Stimulated activated CD8-positive, alpha-beta memory T cell treated with anti-CD3 and anti-CD28 coated beads, Interleukin-4, amount 100 ng/mL, for 48 hours (primary cell): ENCODE results near the gene TRIO.
"Not testable (repeated sequence)": the region's sequence is repeated elsewhere in the genome, so short reads cannot be mapped to it uniquely, and the experiment has no call there.

ENCODE experiments used
- DNase-seq: peaks from one replicate; pipeline ENCODE4 v3.0.0-alpha.2; 2020

TRIO gene

DNA sequence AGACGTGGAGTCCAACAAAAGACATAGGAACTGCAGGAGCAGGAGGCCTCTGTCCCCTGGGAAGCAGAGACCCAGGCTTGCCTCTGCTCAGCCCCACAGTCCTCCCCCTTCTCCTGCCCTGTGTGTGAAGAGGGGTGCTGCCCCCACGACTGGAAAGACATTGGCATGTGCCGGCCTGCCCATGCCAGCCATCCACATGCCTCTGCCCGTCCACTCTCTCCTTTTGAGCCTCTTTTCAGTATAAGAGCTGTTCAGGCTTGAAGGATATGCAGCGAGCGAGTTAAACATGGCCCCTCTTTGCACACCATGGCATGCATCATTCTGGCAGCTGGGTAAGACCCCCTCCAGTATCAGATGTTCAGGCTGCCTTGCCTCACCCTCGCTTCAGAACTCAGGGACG lies 278.7 kb downstream of the TRIO start:
- no peak for DNase-seq

DNA sequence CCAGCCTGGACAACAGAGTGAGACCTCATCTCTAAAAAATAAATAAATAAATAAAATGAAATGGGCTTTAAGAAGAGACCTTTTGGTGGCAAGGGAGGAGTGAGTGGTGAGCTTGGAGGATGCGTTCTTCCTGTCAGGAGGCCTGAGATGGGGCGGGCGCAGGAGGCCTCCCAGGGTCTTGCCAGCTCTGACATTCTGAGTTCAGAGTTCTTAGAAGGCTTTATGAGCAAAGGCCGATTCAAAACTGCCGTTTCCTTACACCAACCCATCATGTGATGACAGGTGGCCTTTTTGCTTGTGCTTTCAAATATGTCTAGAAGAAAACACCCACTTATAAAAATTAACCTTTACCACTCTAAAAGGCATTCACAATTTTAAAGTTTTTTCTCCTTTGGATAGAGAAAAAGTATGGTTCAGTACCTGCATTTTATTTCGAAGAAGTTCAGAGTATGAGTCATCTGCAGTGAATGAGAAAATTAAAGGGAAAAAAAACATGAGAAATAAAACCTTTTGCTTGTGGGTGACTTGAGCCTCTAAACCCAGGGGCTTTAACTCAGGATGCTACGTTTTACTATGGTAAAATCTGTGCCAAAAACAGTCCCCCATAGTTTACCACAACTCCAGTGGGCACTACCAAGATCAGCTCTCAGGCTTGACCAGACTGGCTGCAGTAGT lies 281.0 kb downstream of the TRIO start:
- peak; percentile 56 for DNase-seq

DNA sequence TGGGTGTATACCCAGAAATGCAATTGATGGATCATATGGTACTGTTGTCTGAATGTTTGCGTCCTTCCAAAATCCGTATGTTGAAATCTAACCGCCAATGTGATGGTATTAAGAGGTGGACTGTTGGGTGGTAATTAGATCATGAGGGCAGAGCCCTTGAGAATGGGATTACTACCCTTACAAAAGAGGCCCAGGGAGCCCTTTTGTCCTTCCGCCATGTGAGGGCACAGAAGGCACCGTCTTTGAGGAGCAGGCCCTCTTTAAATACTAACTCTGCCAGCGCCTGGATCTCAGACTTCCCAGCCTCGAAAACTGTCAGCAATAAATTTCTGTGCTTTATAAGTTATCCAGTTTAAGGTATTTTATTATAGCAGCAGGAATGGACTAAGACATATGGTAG lies 282.4 kb downstream of the TRIO start:
- no peak for DNase-seq

DNA sequence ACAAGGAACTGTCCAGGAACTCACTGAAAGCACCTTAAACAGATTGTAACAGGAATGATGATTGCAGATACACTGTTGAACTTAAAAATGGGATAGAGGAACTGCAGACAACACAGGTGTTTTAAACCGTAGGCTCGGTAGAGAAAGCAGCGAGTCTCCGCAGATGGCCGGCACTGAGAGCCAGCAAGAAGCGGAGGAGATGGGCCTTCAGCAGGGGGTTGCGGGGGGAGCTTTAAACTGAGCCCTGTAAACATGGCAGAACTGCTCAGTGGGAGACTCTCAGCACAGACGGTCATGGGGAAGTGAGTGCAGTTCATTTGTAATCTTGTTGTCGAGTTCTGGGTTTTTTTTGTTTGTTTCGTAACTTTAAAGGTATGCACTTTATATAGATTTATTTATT lies 283.4 kb downstream of the TRIO start:
- no peak for DNase-seq

DNA sequence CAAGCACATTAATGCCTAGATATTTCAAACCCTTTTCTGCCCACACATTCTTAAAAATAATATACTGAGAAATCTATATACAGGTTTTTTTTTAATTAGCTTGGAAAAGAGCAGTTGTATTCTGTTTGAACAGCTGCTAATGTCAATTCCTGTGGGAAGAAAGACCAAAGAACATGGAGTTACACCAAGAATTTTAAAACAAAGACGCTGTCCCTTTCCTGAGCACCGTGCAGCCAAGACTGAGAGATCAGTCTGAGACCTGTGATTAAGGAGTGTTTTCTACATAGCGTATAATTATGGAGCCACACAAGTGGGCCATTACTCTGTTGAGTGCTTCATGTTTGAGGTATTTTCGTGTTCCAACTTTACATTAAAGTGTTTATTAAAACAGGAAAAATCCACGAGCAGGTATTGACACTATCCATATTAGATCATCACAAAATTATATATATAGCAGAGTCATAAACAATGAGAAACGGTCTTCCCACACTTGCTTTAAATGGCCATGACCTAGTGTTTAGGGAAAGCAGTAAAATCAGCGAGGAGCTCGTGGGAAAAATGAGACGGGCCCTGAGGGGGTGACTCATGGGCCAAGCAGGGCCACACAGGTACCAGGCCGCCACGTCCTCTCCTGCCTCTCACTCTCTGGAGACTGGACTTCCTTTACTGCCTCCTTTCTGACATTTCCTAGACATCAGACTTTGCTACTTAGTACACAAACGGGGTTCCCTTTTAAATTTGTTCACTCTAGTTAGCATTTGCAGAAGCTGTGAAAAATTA lies 285.4 kb downstream of the TRIO start:
- no peak for DNase-seq

DNA sequence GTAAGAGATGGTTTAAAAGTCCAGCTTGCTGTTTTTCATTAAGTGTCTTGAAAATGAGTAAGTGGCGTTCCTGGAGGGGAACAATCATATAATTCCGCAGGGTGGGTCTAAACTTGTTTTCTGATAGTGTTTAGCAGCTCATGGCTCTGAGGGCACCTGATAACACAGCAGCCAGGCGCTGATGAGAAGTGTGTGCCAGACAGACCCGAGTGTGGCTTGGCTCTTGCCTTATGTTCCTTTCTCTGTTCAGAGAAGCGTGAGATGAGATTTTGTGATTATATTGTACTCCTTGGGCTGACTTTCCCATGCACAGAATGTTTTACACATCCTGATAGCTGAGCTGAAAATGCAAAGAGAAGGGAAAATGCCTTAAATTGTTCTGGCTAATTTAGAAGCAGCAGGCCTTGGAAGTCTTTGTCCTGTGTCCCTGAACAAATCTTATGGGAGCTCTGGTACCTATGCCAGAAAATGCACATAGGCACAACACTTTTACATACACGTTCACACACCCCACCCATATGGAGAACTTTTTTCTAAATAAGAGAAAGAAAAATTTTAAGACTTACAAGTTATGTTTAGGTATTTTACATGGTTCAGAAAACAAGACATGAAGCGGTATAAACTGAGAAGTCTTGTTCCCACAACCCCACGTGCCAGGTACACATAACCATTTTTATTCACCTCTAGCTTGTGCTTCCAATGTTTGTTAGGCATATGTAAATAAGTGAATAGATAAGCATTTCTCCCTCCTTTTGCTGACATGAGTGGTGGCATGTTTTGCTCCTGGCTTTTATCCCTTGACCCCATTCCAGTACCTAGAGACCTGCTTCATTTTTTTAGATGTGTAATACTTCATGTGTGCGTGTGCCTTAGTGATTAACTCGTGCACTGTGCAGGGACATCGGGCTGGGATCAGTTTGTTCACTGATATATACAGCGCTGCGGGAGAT lies 286.2 kb downstream of the TRIO start:
- DNase-seq, result no peak

DNA sequence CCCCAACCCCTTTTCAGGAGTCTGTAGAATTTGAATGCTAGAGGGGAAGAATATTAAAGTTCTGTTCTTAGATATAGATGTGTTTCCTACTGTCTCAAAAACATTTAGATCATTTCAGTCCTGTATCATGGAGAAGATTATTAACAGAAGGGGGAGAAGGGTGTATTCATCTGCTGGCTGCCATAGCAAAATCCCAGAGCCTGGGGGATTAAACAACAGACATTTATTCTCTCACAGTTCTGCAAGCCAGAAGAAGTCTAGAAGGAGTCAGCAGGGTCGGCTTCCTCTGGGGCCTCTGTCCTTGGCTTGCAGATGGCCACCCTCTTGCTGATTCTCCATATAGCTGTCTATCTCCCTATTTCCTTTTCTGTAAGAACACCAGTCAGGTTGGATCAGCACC lies 288.4 kb downstream of the TRIO start:
- DNase-seq, result no peak

DNA sequence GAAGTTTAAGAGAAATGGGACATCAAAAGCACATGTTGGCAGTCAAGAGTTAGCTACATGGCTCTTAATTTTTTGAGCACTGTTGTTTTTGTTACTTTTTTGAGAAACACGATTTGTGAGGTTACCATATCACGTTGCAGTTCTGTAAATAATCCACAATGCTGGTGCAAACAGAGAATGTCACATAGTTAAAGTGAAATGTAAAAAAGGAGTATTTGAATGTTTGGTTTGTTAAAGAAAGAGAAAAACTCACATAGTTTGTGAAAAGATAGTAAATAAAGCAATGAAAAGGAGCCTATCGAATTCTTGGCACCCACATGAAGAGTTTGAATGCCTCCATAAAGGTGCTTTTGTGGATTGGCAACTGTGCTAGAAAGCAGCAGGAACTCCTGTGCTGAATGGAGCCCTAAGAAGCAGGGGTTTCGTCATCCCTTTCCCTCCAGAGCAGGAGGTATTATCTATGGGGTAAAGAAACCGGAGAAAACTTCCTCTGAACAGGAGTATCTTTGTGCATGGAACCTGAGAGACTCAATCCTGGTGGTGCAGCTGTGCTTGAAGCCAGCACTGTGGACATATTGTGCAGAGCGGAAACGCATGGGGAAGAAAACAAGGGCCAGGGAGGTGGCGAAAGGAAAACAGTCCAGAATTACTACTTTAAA lies 289.9 kb downstream of the TRIO start:
- no peak for DNase-seq

DNA sequence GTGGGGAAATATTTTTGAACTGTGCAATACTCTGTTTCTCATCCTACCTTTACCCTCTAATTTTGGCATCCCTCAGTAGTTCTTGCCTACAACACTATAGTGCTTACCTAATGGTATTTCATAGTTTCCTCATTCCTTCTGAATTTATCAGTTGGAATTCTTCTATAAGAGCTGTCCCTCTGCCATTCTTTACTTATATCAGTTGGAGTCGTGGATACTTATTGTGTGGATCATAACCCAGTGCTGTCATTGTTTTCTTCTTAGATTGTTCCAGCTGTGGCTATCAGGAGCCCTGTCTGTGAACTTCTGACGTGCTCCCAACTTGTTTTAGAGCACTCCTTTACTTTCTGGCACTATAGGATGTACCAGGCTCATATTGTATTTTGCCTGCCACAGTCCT lies 292.3 kb downstream of the TRIO start:
- DNase-seq, result no peak

DNA sequence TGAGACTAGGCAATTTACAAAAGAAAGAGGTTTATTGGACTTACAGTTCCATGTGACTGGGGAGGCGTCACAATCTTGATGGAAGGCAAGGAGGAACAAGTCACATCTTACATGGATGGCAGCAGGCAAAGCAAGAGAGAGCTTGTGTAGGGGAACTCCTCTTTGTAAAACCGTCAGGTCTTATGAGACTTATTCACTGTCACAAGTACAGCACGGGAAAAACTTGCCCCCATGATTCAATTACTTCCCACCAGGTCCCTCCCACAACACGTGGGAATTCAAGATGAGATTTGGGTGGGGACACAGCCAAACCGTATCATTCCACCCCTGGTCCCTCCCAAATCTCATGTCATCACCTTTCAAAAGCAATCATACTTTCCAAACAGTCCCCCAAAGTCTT lies 293.0 kb downstream of the TRIO start:
- DNase-seq, result not testable (repeated sequence)

DNA sequence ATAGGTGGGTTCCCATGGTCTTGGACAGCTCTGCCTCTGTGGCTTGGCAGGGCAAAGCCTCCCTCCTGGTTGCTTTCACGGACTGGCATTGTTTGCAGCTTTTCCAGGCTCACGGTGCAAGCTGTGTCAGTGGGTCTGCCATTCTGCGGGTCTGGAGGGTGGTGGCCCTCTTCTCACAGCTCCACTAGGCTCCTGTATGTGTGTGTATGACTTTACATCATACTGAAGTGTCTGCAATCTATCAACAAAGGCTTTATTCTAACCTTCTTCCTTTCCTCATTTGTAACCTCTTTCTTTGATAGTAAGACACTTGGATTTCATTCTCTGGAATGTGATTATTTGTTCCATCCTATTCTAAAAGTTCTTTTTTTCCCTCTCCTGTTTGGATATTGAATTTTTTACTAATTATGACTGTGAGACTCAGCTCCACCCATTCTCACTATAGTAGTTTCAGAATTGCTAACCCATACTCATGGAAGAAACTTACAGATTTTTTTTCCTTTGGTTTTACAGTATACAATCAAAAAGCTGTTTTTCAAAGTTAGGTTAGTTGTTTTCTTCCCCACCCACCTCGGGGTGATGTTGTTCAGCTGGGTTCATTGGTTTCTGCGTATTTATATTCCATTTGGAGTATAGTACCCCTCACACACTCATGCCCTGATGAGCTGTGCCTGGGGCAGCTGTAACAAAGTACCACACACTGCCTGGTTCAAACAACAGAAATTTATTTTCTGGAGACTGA lies 293.8 kb downstream of the TRIO start:
- no peak for DNase-seq

DNA sequence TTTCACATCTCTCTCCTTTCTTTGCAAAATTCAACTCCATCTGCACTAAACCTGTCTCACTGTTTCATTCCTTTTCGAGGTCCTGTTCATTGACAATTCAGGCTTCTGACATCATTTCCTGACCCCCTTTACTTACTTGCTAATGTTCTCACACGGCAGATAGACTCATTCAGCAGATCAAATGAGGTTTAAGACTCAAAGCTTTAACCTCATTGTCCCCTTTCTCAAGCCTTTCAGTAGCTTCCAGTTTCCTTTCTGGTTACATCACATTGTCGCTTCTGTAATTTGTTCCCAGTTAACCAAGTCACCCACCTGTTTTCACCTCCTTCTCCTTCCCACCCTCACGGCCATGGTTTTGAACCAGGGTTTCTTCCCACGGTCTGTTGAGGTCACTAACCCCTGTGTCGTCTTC lies 295.1 kb downstream of the TRIO start:
- DNase-seq, result no peak

DNA sequence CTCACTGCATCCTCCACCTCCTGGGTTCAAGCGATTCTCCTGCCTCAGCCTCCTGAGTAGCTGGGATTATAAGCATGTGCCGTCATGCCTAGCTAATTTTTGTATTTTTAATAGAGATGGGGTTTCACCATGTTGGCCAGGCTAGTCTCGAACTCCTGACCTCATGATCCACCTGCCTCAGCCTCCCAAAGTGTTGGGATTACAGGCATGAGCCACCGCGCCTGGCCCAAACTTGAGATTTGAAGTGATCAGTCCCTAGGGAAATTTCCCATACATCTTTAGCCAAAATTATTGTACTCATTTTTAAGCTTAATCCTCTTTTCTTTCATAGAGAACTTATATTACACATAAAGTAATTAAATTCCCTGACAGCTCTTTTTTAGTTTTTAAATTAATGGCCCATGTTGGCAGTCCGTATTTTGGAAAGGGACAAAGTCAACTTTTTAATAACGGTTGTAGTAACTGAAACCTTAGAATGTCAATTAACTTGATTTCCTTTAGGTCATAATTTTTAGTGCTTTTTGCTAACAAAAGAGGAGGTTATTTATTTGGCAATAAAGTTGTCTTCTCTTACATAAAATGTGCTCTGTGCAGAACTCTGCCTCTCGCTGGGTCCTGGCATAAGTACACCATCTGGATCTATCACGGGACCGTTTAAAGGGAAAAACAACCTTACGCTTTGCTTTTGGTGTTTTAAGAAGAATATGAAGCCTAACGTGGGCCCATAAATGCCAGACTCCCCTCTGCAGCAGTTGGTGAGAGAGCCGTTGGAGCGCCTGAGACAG lies 296.1 kb downstream of the TRIO start:
- DNase-seq, result no peak

DNA sequence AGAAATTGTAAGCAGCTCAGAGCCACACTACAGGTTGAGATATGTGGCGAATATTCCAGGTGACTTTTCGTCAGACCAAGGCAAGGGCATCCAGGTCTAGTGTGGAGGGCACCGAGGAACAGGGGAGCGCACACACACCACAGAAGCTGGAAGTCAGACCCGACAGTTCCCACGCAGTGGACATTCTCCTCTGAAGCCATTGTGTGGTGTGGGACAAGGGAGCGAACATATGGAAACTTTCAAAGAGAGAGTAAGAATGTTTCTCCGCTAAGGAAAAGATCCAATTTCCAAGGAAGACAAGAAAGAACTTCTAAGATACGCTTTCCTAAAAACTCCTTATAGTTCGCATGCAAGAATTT lies 297.1 kb downstream of the TRIO start:
- no peak for DNase-seq

DNA sequence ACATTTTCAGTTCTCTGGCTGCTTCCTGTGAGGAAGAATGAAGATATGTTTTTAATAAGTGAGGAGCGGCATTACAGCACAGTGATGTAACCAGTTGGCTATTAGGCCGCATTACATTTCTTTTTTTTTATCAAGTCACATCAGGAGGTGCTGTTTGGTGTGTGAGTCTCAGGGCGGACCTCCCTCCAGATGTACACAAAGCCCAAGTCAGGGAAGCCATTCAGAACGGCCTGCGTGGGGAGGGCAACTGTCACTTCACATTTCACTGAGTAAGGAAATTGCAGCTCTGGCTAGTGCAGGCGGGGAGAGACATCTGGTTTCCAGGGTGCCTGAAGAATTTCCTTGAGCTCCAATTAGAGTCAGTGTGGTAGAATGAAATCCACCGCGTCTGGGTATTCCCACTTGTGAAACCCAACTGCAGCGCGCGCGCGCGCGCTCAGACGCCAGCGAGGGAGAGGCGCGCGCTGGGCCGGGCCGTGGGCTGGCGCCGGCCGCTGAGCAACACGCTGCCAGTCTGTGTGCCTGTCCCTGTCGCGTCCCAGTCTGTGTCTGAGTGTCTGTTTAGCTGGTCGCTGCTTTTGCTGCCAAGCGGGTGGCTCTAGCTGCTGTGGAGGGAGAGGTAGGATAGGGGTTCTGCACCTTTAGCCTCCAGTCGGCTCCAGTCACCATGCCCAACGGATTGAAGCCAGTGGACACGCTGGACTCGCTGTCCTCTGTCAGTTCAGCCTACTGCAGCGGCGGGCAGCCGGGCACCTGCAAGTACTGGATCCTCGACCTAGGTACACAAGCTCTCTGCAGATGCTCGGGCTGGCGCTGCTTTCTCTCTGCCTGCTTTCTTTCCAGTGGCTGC lies 297.7 kb downstream of the TRIO start:
- DNase-seq, result no peak

DNA sequence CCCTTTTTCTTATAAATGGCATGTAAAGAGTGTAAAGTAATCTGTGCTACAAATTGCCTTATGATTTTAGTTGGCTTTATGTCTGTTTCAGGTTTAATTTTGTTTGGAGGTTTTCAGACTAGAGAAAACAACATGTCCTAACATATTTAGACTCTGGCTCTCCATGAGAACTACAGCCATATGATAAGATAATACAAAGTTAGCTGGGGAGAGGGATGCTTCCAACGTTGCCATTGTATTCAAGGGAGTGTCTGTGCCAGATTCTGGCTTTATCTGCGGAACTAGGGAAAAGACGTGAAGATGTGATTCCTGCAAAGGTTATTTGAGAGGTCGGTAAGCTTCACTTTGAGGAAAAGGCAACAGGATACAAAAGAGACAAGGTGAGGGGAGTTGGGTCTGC lies 298.5 kb downstream of the TRIO start:
- no peak for DNase-seq

DNA sequence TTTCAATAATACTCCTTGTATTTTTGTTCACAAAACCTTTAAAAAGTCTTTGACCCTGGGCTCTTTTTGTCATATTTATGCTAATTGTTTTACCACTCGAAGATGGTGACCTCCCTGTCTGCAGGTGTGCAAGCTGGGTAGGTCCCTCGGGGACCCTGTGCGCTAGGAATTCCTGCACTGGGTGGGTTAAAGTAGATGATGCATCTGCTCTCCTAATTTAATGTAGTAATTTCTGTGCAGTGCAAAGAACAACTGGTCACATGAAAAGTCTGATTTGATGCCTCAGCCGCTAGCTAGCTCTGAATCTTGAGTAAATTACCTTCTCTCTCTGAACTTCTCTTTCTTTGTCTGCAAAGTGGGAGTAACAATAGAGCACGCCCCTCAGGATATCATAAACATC lies 299.4 kb downstream of the TRIO start:
- DNase-seq, result no peak

DNA sequence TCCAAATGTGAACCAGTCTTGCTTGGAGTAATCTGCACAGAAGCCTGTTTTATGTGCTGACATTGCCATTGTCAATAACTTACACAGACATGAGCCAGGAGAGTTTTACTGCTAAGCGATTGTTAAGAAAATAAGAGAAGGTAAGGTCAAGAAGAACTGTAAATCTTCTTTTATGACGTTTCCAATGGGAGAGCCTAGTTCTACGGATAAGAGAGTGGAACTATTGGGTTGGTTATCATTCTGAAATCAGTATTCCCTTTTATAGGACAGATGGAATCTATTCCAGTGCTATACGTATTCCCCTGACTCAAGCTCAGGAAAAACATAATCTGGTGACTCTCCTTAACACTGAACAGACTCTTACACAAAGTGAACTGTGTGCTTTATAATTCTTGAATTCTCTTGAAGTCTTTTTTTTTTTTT lies 300.5 kb downstream of the TRIO start:
- DNase-seq, result no peak

DNA sequence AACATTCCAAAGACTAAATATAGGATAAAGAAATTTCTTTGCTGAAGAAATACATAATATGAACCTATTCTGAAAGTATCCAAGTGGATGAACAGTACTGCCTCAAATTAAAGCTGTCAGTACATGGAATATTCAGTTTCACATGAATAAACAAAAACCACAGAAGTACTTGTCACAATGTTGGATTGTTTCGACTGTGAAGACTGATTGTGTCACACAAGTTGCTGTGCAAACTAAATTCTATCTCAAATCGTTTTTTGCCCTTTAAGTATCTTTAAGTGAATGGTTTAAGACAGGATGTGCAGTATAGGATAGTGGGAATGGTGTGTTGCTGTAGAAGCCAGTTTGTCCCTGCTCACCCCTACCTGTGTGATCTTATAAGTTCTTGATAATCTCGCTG lies 301.0 kb downstream of the TRIO start:
- no peak for DNase-seq

DNA sequence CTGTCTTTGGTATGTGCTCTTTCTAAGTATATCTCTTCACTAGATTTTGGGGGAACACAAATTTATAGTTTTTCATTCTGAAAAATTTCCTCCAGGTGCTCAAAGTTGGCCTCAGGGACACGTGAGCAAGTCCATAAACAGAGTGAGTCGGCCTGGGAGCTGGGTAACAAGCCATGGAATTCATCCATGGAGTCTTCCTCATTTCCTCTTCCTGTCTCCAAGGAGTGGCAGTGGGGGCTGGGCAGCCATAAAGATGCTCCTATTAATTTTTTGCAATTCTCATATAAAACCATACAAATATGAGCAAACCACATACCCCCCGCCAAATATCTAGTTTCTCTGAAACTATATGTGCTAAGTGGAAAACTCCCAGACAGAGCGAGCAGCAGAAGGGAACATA lies 301.9 kb downstream of the TRIO start:
- no peak for DNase-seq
